NOMO-1 treated with DMSO at 0.1 percent for 48 hours (cell line): ENCODE data around the gene HDAC4.

Source experiments
- DNase-seq: peaks from one replicate; lab custom pipeline; 2025; ENCODE audit not compliant: unreplicated experiment; lab: John Stamatoyannopoulos, UW

Gene HDAC4

GRCh38 chr2:239162141-239162821 is 238.5 kb downstream of the HDAC4 start:
- DNase-seq: no peak

GRCh38 chr2:239161711-239162140 is 239.1 kb downstream of the HDAC4 start:
- DNase-seq: no peak

GRCh38 chr2:239160226-239161143 is 240.3 kb downstream of the HDAC4 start:
- DNase-seq: no peak

GRCh38 chr2:239159476-239159911 is 241.3 kb downstream of the HDAC4 start:
- DNase-seq: no peak

- DNase-seq: no peak
These were observed 242.0 kb downstream of the HDAC4 start for GRCh38 chr2:239158641-239159475.

- no peak for DNase-seq
These were observed 243.0 kb downstream of the HDAC4 start for GRCh38 chr2:239157771-239158170.

- DNase-seq: no peak
These were observed 243.6 kb downstream of the HDAC4 start for GRCh38 chr2:239157269-239157668.

GRCh38 chr2:239156516-239157265 is 244.1 kb downstream of the HDAC4 start:
- no peak for DNase-seq

GRCh38 chr2:239155806-239156480 is 244.9 kb downstream of the HDAC4 start:
- DNase-seq: no peak

GRCh38 chr2:239154971-239155805 is 245.6 kb downstream of the HDAC4 start:
- DNase-seq: no peak

- DNase-seq: no peak
These were observed 246.8 kb downstream of the HDAC4 start for GRCh38 chr2:239153806-239154591.

GRCh38 chr2:239152916-239153305 is 247.9 kb downstream of the HDAC4 start:
- no peak for DNase-seq

- no peak for DNase-seq
These were observed 248.4 kb downstream of the HDAC4 start for GRCh38 chr2:239152239-239152915.

GRCh38 chr2:239151201-239152131 is 249.4 kb downstream of the HDAC4 start:
- no peak for DNase-seq

GRCh38 chr2:239150125-239151011 is 250.5 kb downstream of the HDAC4 start:
- DNase-seq: no peak

GRCh38 chr2:239149501-239149900 is 251.3 kb downstream of the HDAC4 start:
- DNase-seq: no peak
